ENCODE measurements around the gene HAS3. TPM values are rescaled to one million over a fixed set of nuclear protein-coding genes. Genes with fewer than 3 reads are reported as not detected.
A peak's percentile ranks its signal among the peaks of the same experiment; 100 is the strongest.

Gene HAS3
- total and polyA plus RNA-seq, 2 donors (not counting 3 experiments of a cell fraction or from before 2014, with no cell fraction given) = 1.5 to 1.8 TPM

DNA sequence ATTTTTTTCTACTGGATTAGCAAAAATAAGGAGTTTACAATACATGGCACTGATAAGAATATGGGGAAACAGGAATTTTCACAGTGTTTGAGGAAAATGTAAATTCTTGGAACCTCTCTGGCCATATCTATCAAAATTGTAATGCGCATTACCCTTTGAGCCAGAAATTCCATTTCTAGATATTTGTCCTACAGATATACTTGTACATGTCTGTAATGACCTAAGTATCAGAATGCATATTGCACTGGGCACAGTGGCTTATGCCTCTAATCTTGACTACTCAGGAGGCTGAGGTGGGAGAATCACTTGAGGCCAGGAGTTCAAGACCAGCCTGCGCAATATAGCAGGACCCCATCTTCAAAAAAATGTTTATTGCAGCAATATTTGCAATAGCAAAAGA lies 25.8 kb upstream of the HAS3 start:
- Histone ChIP-seq H3K4me3 (replicated peaks in 1 of 3; ENCODE audit: insufficient read depth in 1 of 3, low read depth in 1 of 3, low read length in 3 of 3) (no peak overlapping the region), H3K79me2 (ENCODE audit: control insufficient read depth, insufficient read depth, low read length) (no peaks in the 10 kb centered on the region), H3K9me3 (replicated peaks; ENCODE audit: control insufficient read depth, insufficient read depth, low read length) (no peaks in the 10 kb centered on the region), H2AFZ (ENCODE audit: low read depth, low read length) (no peak overlapping the region), H3K4me1 (ENCODE audit: control insufficient read depth, extremely low read depth, insufficient read depth, low read length) (no peaks in the 10 kb centered on the region), H3K27me3 (ENCODE audit: control insufficient read depth in 2 of 2, insufficient read depth in 2 of 2, low read length in 2 of 2) (no peaks in the 10 kb centered on the region), H3K36me3 (ENCODE audit: control insufficient read depth in 2 of 2, extremely low read depth in 1 of 2, insufficient read depth in 2 of 2, low read length in 2 of 2) (no peaks in the 10 kb centered on the region), H3K9me1 (replicated peaks; ENCODE audit: control insufficient read depth, extremely low read depth, insufficient read depth, low read length) (no peaks in the 10 kb centered on the region), H3K9ac (replicated peaks; ENCODE audit: extremely low read depth, insufficient read depth, low read length) (no peak overlapping the region), H3K27ac (ENCODE audit: insufficient read depth, low read depth, low read length) (no peak overlapping the region), H3K4me2 (ENCODE audit: insufficient read depth, low read length) (no peak overlapping the region), H4K20me1 (replicated peaks; ENCODE audit: control insufficient read depth, extremely low read depth, insufficient read depth, low read length) (no peaks in the 10 kb centered on the region)
- FAIRE-seq = no peak
- BruUV-seq (replicated peaks) = no TSS peak
- ChIA-PET POLR2A (no interaction called here), CTCF (interaction anchor here (1.5 kb wide), 1 partner anchor 14 kb away, joined by 4 read pairs; no protein-coding TSS in a partner anchor)
- no peak for DNase-seq (ENCODE audit: low read depth, low spot score)
- intact Hi-C loops (cut with micrococcal nuclease) (no loop called here), dilution Hi-C loops (cut with MboI; ENCODE audit: extremely low pct_ligation_motif_present, low sequenced_read_pairs) (no loop called here)
- TF ChIP-seq POLR2A (IDR thresholded peaks at IDR 0.05; ENCODE audit: low read depth, low read length) (no peak), CTCF (IDR thresholded peaks at IDR 0.05; ENCODE audit: extremely low read depth in 1 of 2, insufficient read depth in 1 of 2, low read depth in 1 of 2, low read length in 2 of 2) (no peak), POLR2AphosphoS5 (IDR thresholded peaks at IDR 0.05; ENCODE audit: insufficient read depth, low read depth, low read length) (no peak), FOS (IDR thresholded peaks at IDR 0.05; ENCODE audit: borderline replicate concordance, insufficient read depth, low read length) (no peak)

DNA sequence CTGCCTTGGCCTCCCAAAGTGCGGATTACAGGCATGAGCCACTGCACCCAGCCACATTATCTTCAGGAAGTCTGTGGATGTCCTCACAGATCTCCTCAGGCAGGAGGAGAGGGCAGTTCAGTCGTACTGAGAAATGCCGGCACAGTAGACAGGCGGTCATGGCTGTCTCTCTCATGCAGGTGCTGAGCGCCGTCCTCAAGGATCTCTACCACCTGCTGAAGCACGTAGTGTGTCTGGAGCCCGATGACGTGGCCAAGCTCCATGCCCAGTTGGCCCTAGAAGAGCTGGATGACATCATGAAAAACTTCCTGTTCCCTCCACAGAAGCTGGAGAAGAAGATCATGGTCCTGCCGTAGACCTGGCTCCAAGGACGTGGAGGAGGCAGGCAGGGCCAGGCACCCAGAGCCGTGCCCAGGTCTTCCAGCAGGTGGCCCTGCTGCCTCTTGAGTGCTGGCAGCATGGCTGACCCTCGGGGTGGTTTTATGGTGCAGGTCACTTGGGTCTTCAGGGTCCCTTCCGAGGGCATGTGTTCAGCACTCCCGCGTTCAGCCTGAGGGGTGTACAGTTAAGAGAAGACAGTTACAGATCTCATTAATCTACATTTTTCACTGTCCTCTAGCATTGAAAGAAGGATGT lies 22.0 kb upstream of the HAS3 start:
- no peak for TF ChIP-seq POLR2A (IDR thresholded peaks at IDR 0.05; ENCODE audit: low read depth, low read length)
- peak in 1 of 2 donors; percentile 5 for TF ChIP-seq CTCF (IDR thresholded peaks at IDR 0.05; ENCODE audit: extremely low read depth in 1 of 2, insufficient read depth in 1 of 2, low read depth in 1 of 2, low read length in 2 of 2)
- TF ChIP-seq MYC (IDR thresholded peaks at IDR 0.05; ENCODE audit: low read depth, low read length) = no peak
- Histone ChIP-seq H3K9me3 (replicated peaks; ENCODE audit: control insufficient read depth, insufficient read depth, low read length) (no peaks in the 10 kb centered on the region), H3K9me1 (replicated peaks; ENCODE audit: control insufficient read depth, extremely low read depth, insufficient read depth, low read length) (no peaks in the 10 kb centered on the region), H3K4me2 (ENCODE audit: insufficient read depth, low read length) (no peak overlapping the region), H3K27ac (ENCODE audit: insufficient read depth, low read depth, low read length) (no peak overlapping the region), H3K9ac (replicated peaks; ENCODE audit: extremely low read depth, insufficient read depth, low read length) (no peak overlapping the region), H3K4me3 (replicated peaks in 1 of 3; ENCODE audit: insufficient read depth in 1 of 3, low read depth in 1 of 3, low read length in 3 of 3) (no peak overlapping the region), H3K27me3 (ENCODE audit: control insufficient read depth in 2 of 2, insufficient read depth in 2 of 2, low read length in 2 of 2) (no peaks in the 10 kb centered on the region), H3K79me2 (ENCODE audit: control insufficient read depth, insufficient read depth, low read length) (no peaks in the 10 kb centered on the region), H3K4me1 (ENCODE audit: control insufficient read depth, extremely low read depth, insufficient read depth, low read length) (no peaks in the 10 kb centered on the region), H2AFZ (ENCODE audit: low read depth, low read length) (no peak overlapping the region), H4K20me1 (replicated peaks; ENCODE audit: control insufficient read depth, extremely low read depth, insufficient read depth, low read length) (no peaks in the 10 kb centered on the region), H3K36me3 (ENCODE audit: control insufficient read depth in 2 of 2, extremely low read depth in 1 of 2, insufficient read depth in 2 of 2, low read length in 2 of 2) (no peaks in the 10 kb centered on the region)
- DNase-seq (ENCODE audit: low read depth, low spot score) = no peak
- intact Hi-C loops (cut with micrococcal nuclease) = no loop called here
- no TSS peak for BruUV-seq (replicated peaks)
- dilution Hi-C loops (cut with MboI; ENCODE audit: extremely low pct_ligation_motif_present, low sequenced_read_pairs) = no loop called here
- ChIA-PET CTCF (interaction anchor here (1.3 kb wide), 1 partner anchor 30 kb away, joined by 4 read pairs; no protein-coding TSS in a partner anchor), POLR2A (no interaction called here)
- FAIRE-seq = no peak
